GM18511 (cell line): Measurements from ENCODE around the gene FMN1.

ENCODE experiments used
- ATAC-seq: cut with Tn5 transposase; IDR thresholded peaks from one replicate; pipeline ENCODE4 v1.9.1; 2021; ENCODE audit warnings: mild to moderate bottlenecking, moderate library complexity; ENCODE audit not compliant: unreplicated experiment

The FMN1 gene

DNA sequence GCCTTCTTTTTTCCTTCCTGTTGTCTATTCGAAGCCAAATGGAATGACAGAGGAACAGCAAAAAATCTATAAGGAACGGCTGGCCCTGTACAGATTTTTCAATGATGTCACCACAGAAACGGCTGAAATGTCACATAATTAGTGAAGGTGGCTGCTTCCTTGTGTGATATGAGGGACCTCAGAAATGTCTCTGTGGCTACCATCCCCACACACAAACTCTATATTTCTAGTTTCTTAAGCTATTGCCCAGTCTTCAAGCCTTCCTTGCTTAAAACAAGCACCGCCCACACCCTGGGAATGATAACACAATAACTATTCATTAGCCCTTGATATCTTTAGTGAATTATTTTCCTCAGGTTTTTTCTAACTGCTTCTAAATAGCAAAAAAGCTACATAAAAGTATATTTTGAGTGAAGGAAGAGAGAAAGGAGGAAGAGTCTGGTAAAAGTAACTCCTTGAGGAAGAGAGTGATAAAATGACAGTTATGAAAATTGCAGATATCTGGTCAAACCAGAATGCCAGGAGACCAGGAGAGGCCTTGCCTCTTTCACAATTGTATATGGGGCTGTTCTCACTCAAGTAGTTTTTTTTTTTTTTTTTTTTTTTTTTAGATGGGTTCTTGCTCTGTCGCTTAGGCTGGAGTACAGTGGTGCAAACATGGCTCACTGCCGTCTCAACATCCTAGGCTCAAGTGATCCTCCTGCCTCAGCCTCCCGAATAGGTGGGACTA lies 38.7 kb downstream of the FMN1 start:
- no peak for ATAC-seq

- ATAC-seq, result no peak
Measured at GRCh38 chr15:33154351-33155166, 40.0 kb downstream of the FMN1 start.

DNA sequence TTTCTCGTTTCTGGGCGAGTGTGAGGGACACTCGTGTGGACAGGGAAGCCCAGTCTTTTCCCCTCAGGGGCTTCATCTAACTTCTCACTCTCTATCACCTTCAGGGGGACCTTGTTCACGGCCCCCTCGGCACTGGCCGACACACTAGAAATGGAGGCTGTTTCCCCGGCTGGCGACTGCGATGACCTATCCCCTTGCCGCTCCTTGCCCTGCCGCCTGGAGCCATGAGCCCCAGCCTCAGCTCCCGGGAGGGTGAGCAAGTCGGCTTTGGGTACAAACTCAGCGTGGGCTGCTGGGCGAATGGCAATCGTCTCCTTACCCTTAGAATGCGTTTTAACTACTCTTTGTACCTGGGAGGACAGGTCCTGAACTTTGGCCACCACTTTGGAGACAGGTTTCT lies 41.0 kb downstream of the FMN1 start:
- no peak for ATAC-seq

- no peak for ATAC-seq
Measured at GRCh38 chr15:33152502-33153109, 41.9 kb downstream of the FMN1 start.

DNA sequence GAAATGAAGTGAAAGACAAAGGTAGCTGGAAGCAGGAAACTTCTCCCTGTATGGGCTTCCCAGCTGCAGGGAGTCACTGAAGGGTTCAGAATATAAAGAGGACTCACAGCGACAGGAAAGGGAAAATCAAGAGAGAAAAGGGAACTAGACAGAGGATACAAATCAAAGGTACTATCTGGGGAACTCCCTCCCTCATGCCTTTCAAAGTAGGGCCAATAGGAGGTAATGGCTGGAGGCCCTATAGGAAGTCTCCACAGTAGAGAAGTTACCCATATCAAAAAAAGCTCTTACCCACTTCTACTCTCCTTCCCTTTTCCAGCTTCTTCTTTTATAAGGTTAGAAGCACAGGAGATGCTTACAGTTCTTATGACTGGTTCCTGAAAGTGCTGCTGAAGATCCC lies 43.5 kb downstream of the FMN1 start:
- no peak for ATAC-seq

- ATAC-seq, result no peak
Measured at GRCh38 chr15:33150431-33150941, 44.0 kb downstream of the FMN1 start.

DNA sequence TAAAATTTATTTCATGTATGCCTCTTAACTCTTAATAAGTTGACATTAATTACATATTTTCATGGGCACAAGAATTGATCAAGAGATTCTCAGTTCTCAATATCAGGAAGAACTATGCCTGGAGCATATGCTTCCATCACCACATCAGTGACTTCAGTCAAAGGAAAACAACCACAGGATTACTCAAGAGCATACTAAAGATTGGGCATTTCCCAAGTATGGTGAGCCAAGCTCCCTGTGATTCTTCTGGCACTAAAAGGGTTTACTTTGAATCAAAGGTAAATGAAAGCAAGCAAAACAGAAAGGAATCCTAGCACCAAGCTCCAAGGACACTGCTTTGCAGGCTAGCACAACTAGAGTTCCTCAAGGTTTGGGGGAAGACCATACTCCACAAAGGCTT lies 44.6 kb downstream of the FMN1 start:
- no peak for ATAC-seq

- ATAC-seq, result no peak
Measured at GRCh38 chr15:33148129-33148751, 46.3 kb downstream of the FMN1 start.

GRCh38 chr15:33146051-33146450 lies 48.5 kb downstream of the FMN1 start:
- no peak for ATAC-seq

DNA sequence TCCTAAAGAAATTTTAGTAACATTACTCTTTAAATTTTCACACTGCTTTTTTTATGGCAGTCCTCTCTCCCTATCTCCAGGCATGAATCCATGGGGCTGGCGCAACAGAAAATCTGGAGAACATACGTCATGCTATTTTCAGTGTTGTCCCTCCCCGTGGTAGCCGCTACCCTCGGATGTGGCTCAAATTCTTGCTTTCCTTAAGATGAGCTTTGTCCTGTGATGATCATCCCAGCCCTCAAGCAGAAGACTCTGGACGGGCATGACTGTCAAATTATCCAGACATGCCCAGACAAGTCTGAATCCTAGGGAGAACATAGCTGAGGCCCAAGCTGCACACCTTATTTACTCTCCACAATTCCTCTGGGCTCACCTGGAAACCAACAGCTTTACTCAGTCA lies 49.1 kb downstream of the FMN1 start:
- ATAC-seq, result no peak

- ATAC-seq, result peak; percentile 96
Measured at GRCh38 chr15:33142708-33143107, 51.8 kb downstream of the FMN1 start.

- ATAC-seq, result no peak
Measured at GRCh38 chr15:33138000-33138399, 56.5 kb downstream of the FMN1 start.

- no peak for ATAC-seq
Measured at GRCh38 chr15:33137101-33137500, 57.4 kb downstream of the FMN1 start.

DNA sequence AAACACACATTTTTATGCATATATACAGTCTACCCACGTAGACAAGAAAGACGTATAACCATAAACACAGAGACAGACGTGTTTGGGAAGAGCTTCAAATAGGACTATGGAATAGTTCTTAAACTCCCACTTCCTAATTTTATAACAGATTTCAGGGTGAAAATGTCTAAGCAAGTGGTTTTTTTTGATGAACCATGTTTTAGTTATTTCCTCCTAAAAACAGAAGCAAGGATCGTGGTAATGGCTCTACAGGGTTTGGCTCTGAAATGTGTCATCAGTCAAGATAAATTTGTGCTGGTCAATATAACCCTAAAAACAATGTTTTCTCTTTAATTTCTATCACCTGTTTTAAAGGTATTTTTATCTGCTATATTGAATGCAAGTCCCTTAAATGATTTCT lies 58.2 kb downstream of the FMN1 start:
- ATAC-seq, result no peak

- no peak for ATAC-seq
Measured at GRCh38 chr15:33135355-33135781, 59.1 kb downstream of the FMN1 start.

- no peak for ATAC-seq
Measured at GRCh38 chr15:33132722-33133345, 61.7 kb downstream of the FMN1 start.

DNA sequence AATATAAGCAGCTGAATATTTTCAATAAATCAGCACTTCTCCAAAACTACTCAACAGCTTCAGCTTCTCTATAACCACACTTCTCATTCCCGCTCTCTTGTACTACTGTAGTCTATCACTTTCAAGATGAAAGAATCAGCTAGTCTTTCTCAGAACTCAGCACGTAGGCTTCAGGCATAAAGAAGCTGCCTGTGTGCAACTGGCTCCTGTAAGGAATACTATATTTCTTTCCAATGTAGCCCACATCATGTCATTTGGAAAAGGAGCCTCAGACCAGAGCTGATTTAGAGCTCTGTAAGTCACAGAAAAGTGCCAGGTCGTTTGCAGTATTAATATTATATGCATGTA lies 62.3 kb downstream of the FMN1 start:
- no peak for ATAC-seq

- no peak for ATAC-seq
Measured at GRCh38 chr15:33131552-33132232, 62.8 kb downstream of the FMN1 start.

GRCh38 chr15:33126559-33127290 lies 67.8 kb downstream of the FMN1 start:
- ATAC-seq, result peak; percentile 78
